NCI-H510A (cell line): Measurements from ENCODE around the gene MAPKAPK3.
A peak's percentile ranks its signal among the peaks of the same experiment; 100 is the strongest.

Experiments
- DNase-seq: peaks from one replicate; lab custom pipeline; 2025; lab: John Stamatoyannopoulos, UW

MAPKAPK3 gene

GRCh38 chr3:50609071-50609762 lies 7.7 kb upstream of the MAPKAPK3 start:
- no peak for DNase-seq

- DNase-seq: no peak
Observed at GRCh38 chr3:50609763-50610085, 7.2 kb upstream of the MAPKAPK3 start.

- no peak for DNase-seq
Observed at GRCh38 chr3:50610181-50610971, 6.6 kb upstream of the MAPKAPK3 start.

- DNase-seq: no peak
Observed at GRCh38 chr3:50610992-50611463, 5.9 kb upstream of the MAPKAPK3 start.

GRCh38 chr3:50611464-50612233 lies 5.3 kb upstream of the MAPKAPK3 start, which contains the start of gene CISH:
CISH (minus strand) TSS chr3:50611774; CDS start chr3:50611650, 124 bp downstream.
- DNase-seq: peak; percentile 87

- no peak for DNase-seq
Observed at GRCh38 chr3:50612234-50612882, 4.6 kb upstream of the MAPKAPK3 start.

GRCh38 chr3:50612970-50613846 lies 3.7 kb upstream of the MAPKAPK3 start:
- no peak for DNase-seq

GRCh38 chr3:50615190-50615589 lies 1.8 kb upstream of the MAPKAPK3 start:
- no peak for DNase-seq

- DNase-seq: peak; percentile 64
Observed at GRCh38 chr3:50616003-50616769, 765 bp upstream of the MAPKAPK3 start.

- peak; percentile 73 for DNase-seq
Observed at GRCh38 chr3:50616770-50617095, 218 bp upstream of the MAPKAPK3 start.

- DNase-seq: no peak
Observed at GRCh38 chr3:50617911-50618481, 1.0 kb downstream of the MAPKAPK3 start.

GRCh38 chr3:50620420-50620819 lies 3.5 kb downstream of the MAPKAPK3 start:
- DNase-seq: no peak

- no peak for DNase-seq
Observed at GRCh38 chr3:50620820-50621219, 3.9 kb downstream of the MAPKAPK3 start.

GRCh38 chr3:50622881-50623280 lies 5.9 kb downstream of the MAPKAPK3 start:
- no peak for DNase-seq

- no peak for DNase-seq
Observed at GRCh38 chr3:50623840-50624474, 7.0 kb downstream of the MAPKAPK3 start.

GRCh38 chr3:50624634-50625033 lies 7.7 kb downstream of the MAPKAPK3 start:
- no peak for DNase-seq

- DNase-seq: no peak
Observed at GRCh38 chr3:50625231-50626182, 8.6 kb downstream of the MAPKAPK3 start.

GRCh38 chr3:50626401-50626800 lies 9.4 kb downstream of the MAPKAPK3 start:
- no peak for DNase-seq
